Lung (tissue), 12 donors: ENCODE results near the gene MFSD2A. TPM values are rescaled to one million over a fixed set of nuclear protein-coding genes. Genes with fewer than 3 reads are reported as not detected.

Experiments
- ATAC-seq: fragments of 200-7000 bp; cut with Tn5 transposase; one replicate; pipeline ENCODE4 v1.9.1; 2020; ENCODE audit warnings: moderate number of reproducible peaks; ENCODE audit not compliant: insufficient read depth, low FRiP score
- DNase-seq, 3 donors: peaks; one replicate each; pipeline ENCODE4 v3.0.0-alpha.2; 2013 to 2017
- H3K27ac ChIP-seq, 2 donors: one replicate each; pipeline ENCODE4 v1.5.1; 2013; ENCODE audit warnings: mild to moderate bottlenecking in 2 of 2, moderate library complexity in 2 of 2, control low read depth in 1 of 2, inconsistent platforms in 1 of 2, low read depth in 1 of 2, low read length in 1 of 2
- H3K27me3 ChIP-seq, 3 donors: one replicate each; pipeline ENCODE4 v1.5.1; 2013; ENCODE audit warnings: low read length in 2 of 3; ENCODE audit not compliant: control insufficient read depth in 3 of 3, insufficient read depth in 3 of 3
- H3K36me3 ChIP-seq, 4 donors: one replicate each; pipeline ENCODE4 v1.5.1; 2013; ENCODE audit warnings: low read length in 4 of 4, mild to moderate bottlenecking in 1 of 4, moderate library complexity in 1 of 4; ENCODE audit not compliant: control insufficient read depth in 4 of 4, insufficient read depth in 4 of 4
- H3K4me1 ChIP-seq, 5 donors: one replicate each; pipeline ENCODE4 v1.5.1; 2013; ENCODE audit warnings: low read length in 5 of 5, mild to moderate bottlenecking in 2 of 5, moderate library complexity in 1 of 5; ENCODE audit not compliant: control insufficient read depth in 5 of 5, insufficient read depth in 5 of 5
- H3K4me3 ChIP-seq: one replicate; pipeline ENCODE4 v1.5.1; 2013; ENCODE audit warnings: mild to moderate bottlenecking, control low read depth, moderate library complexity
- H3K9ac ChIP-seq, 2 donors: one replicate each; pipeline ENCODE4 v1.5.1; 2013; ENCODE audit warnings: low read length in 2 of 2, control low read depth in 1 of 2; ENCODE audit not compliant: insufficient read depth in 1 of 2
- H3K9me3 ChIP-seq, 4 donors: one replicate each; pipeline ENCODE4 v1.5.1; 2013; ENCODE audit warnings: low read length in 3 of 4, mild to moderate bottlenecking in 1 of 4, moderate library complexity in 1 of 4; ENCODE audit not compliant: control insufficient read depth in 4 of 4, insufficient read depth in 3 of 4
- WGBS, 2 donors: extraction: QIAGEN DNeasy Blood & Tissue Kit; methylation state at CpG; one replicate each; pipeline ENCODE4 v1.1.7; 2013; 5-methylcytosine and 5-hydroxymethylcytosine counted together
- polyA plus RNA-seq, 2 donors: library from polyadenylated mRNA; stranded (reverse); fragments of 200-250 nt; gene quantifications; one replicate each; pipeline ENCODE4 v1.2.1, GENCODE V29; 2013
- total RNA-seq, 2 donors: library from RNA; depleted of rRNA in 1 of 2; stranded (reverse); fragments of >200 nt in 1 of 2; gene quantifications; one replicate each; pipeline ENCODE4 v1.2.1, GENCODE V29; 2014 to 2021
- TF ChIP-seq, protein P1 (sequence below): IDR thresholded peaks from 2 replicates; pipeline ENCODE4 v1.5.1; 2012; ENCODE audit warnings: mild to moderate bottlenecking; ENCODE audit errors: control extremely low read depth, extremely low read depth
- donor health status: control.
- donor health status: control.
- donor health status: Bipolar disorder and iron deficiency.
- donor health status: healthy.
- donor health status: DM: yes; HTN: yes; CAD: no.

Gene MFSD2A
- total and polyA plus RNA-seq, 4 donors = 57.2 to 149 (median 121) TPM

GRCh38 chr1:39938856-39939255 lies 16.1 kb upstream of the MFSD2A start:
- Histone ChIP-seq H3K27ac (no peak overlapping the region), H3K4me3 (no peak overlapping the region), H3K4me1 (peaks cover 0 to 7% (median 1%) of the 10 kb centered on the region in 5 donors), H3K36me3 (no peaks in the 10 kb centered on the region), H3K9me3 (peaks cover 0 to 1% (median 0%) of the 10 kb centered on the region in 4 donors), H3K27me3 (no peaks in the 10 kb centered on the region), H3K9ac (no peak overlapping the region)
- no peak for ATAC-seq
- no peak for DNase-seq
- WGBS, 2 donors = 97 to 98% methylated on average over 8 of the region's 8 CpGs
- TF ChIP-seq, protein P1, sequence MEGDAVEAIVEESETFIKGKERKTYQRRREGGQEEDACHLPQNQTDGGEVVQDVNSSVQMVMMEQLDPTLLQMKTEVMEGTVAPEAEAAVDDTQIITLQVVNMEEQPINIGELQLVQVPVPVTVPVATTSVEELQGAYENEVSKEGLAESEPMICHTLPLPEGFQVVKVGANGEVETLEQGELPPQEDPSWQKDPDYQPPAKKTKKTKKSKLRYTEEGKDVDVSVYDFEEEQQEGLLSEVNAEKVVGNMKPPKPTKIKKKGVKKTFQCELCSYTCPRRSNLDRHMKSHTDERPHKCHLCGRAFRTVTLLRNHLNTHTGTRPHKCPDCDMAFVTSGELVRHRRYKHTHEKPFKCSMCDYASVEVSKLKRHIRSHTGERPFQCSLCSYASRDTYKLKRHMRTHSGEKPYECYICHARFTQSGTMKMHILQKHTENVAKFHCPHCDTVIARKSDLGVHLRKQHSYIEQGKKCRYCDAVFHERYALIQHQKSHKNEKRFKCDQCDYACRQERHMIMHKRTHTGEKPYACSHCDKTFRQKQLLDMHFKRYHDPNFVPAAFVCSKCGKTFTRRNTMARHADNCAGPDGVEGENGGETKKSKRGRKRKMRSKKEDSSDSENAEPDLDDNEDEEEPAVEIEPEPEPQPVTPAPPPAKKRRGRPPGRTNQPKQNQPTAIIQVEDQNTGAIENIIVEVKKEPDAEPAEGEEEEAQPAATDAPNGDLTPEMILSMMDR = no peak

DNA sequence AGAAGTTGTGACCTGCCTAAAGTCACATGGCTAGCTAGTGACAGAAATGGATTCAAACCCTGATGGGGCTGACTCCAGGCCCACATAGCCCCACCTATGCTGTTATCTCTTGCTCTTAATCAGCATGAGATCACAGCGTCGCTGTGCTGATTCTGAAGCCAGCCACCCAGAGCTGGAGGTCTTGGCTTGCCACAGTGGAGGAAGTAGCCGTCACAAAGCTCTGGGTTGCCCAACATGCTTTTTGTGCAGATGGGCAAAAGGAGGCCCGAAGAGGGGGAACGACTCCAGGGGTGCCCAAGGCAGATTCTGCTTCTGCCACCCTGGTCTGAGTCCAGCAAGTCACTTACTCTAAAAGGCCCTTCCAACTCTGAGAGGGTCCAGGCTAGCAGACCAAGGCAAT lies 14.7 kb upstream of the MFSD2A start:
- Histone ChIP-seq H3K4me3 (no peak overlapping the region), H3K27me3 (no peaks in the 10 kb centered on the region), H3K36me3 (no peaks in the 10 kb centered on the region), H3K27ac (peak overlapping the region in 1 of 2 donors; percentile 56), H3K9me3 (peaks cover 0 to 1% (median 0%) of the 10 kb centered on the region in 4 donors), H3K4me1 (peaks cover 0 to 1% (median 0%) of the 10 kb centered on the region in 5 donors), H3K9ac (no peak overlapping the region)
- DNase-seq (no peak), ATAC-seq (no peak)
- WGBS, 2 donors = 32 to 58% methylated on average over 5 of the region's 5 CpGs
- TF ChIP-seq, protein P1 = no peak

GRCh38 chr1:39940980-39941871 lies 13.7 kb upstream of the MFSD2A start:
- Histone ChIP-seq H3K9ac (no peak overlapping the region), H3K27ac (peak overlapping the region in 1 of 2 donors; percentile 56), H3K4me1 (peaks cover 0 to 1% (median 0%) of the 10 kb centered on the region in 5 donors), H3K9me3 (peaks cover 0 to 1% (median 0%) of the 10 kb centered on the region in 4 donors), H3K4me3 (no peak overlapping the region), H3K36me3 (no peaks in the 10 kb centered on the region), H3K27me3 (no peaks in the 10 kb centered on the region)
- 68 to 74% methylated on average over 9 of the region's 9 CpGs for WGBS, 2 donors
- peak; percentile 68 for ATAC-seq
- TF ChIP-seq, protein P1 = no peak
- peak; percentile 12 to 63 (median 45) for DNase-seq
